Neural crest cell (in vitro differentiated cells): Measurements from ENCODE around the gene CLVS2. TPM values are rescaled to one million over a fixed set of nuclear protein-coding genes. Genes with fewer than 3 reads are reported as not detected.

ENCODE experiments used
- DNase-seq: peaks from one replicate; pipeline ENCODE4 v3.0.0; 2021; ENCODE audit warnings: low read depth, mixed read lengths, low spot score
- H3K27ac Mint-ChIP-seq: one replicate; pipeline ENCODE4 v1.8.0; 2021; ENCODE audit warnings: mild to moderate bottlenecking, mixed read lengths; ENCODE audit not compliant: unreplicated experiment
- H3K27me3 Mint-ChIP-seq: 2 replicates; pipeline ENCODE4 v1.8.0; 2021; ENCODE audit warnings: low read depth, mild to moderate bottlenecking, mixed read lengths
- H3K36me3 Mint-ChIP-seq: 2 replicates; pipeline ENCODE4 v1.8.0; 2021; ENCODE audit warnings: low read depth, mild to moderate bottlenecking, mixed read lengths
- H3K4me1 Mint-ChIP-seq: 2 replicates; pipeline ENCODE4 v1.8.0; 2021; ENCODE audit warnings: mixed read lengths
- H3K4me3 Mint-ChIP-seq: one replicate; pipeline ENCODE4 v1.8.0; 2021; ENCODE audit warnings: mild to moderate bottlenecking, mixed read lengths
- H3K9me3 Mint-ChIP-seq: 2 replicates; pipeline ENCODE4 v1.8.0; 2021; ENCODE audit warnings: mixed read lengths
- CTCF ChIP-seq: fragments of 200-600 bp; sonication (generic); conservative IDR thresholded peaks from 2 replicates; pipeline ENCODE4 v1.5.0; 2021; ENCODE audit warnings: antibody characterized with exemption, mild to moderate bottlenecking
- total RNA-seq: library from RNA; stranded (reverse); gene quantifications from 2 replicates; pipeline ENCODE4 v1.2.1, GENCODE V29; 2021

The CLVS2 gene
- total RNA-seq, 1 donor from 2014 or later = 1.2 TPM

DNA sequence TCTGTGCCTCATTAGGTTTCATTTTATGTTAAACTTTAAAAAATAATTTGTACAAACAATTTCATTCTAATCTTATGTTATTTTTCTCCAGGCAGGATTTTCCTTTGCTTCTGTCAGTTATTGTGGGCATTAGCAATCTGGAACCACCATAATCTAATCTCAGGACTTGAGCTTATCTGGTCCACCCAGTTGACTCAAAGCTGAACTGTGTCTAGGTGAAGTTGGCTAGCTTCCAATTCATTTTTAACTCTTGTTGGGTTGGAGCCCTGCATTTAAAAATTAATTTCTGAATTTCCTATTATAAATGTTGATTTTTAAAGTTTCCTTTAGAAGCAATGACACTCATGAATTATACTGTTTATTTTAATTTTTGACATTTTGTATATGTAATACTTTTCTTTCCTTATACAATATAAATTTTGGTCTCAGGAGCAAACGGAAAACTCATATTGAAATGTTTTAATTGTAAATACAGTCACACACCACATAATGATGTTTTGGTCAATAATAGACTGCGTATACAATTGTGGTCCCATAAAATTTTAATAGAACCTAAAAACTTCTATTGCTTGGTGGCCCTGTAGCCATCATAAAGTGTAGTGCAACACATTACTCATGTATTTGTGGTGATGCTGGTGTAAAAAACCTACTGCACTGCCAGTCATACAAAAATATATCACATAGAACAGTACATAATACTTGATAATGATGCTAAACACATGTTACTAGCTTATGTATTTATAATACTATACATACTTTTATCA is 121.3 kb downstream of the CLVS2 start:
- Mint-ChIP-seq H3K27ac (no peak overlapping the region), H3K4me3 (no peak overlapping the region), H3K4me1 (no peaks in the 10 kb centered on the region), H3K36me3 (no peaks in the 10 kb centered on the region), H3K9me3 (no peaks in the 10 kb centered on the region), H3K27me3 (peaks cover 17% of the 10 kb centered on the region)
- TF ChIP-seq CTCF = no peak
- DNase-seq = no peak

DNA sequence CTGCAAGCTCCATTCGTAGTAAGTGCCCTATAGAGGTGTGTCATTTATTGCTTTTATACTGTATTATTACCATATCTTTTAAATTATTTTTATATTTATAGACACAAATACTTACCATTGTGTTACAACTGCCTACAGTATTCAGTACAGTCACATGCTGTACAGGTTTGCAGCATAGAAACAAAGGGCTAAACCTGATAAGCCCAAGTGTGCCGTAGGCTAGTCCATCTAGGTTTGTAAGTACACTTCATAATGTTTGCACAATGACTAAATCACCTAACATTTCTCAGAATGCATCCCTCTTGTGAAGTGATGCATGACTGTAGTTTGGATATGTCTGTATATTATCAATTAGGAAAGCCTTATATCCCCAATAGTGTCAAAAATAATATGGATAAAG is 122.8 kb downstream of the CLVS2 start:
- no peak for DNase-seq
- no peaks in the 10 kb centered on the region for H3K9me3 Mint-ChIP-seq
- H3K4me3 Mint-ChIP-seq = no peak overlapping the region
- H3K27ac Mint-ChIP-seq = no peak overlapping the region
- H3K36me3 Mint-ChIP-seq = no peaks in the 10 kb centered on the region
- no peaks in the 10 kb centered on the region for H3K4me1 Mint-ChIP-seq
- H3K27me3 Mint-ChIP-seq = peaks cover 9% of the 10 kb centered on the region
- TF ChIP-seq CTCF = no peak

Other genes starting within 250 kb of the CLVS2 start
- gene FABP7, start 216.5 kb upstream of the CLVS2 start, total RNA-seq = 246 and 256 TPM in 2 replicates
- 3.3 and 3.6 TPM in 2 replicates for gene SMPDL3A, start 207.0 kb upstream of the CLVS2 start, total RNA-seq